MM.1S (cell line): ENCODE results near the gene GMPPA.

Experiments used
- CTCF ChIP-seq: fragments of 300-600 bp; sonication (generic); IDR thresholded peaks from 2 replicates; pipeline ENCODE4 v1.5.1; 2016; ENCODE audit warnings: antibody characterized with exemption, low read length, mixed read lengths
- EZH2phosphoT487 ChIP-seq: fragments of 300-600 bp; sonication (generic); IDR thresholded peaks from 2 replicates; pipeline ENCODE4 v1.6.1; 2018; ENCODE audit warnings: antibody characterized with exemption, low read length

- TF ChIP-seq CTCF (no peak), EZH2phosphoT487 (no peak)
Observed at GRCh38 chr2:219517954-219518778, 19.5 kb downstream of the GMPPA start.
